B cell (primary cell): Measurements from ENCODE around the gene SLC35A3. TPM values are rescaled to one million over a fixed set of nuclear protein-coding genes. Genes with fewer than 3 reads are reported as not detected.

ENCODE experiments used
- ATAC-seq: fragments of 200-7000 bp; cut with Tn5 transposase; one replicate; pipeline ENCODE4 v1.10.0; 2021; ENCODE audit warnings: low read depth, mild to moderate bottlenecking, moderate number of reproducible peaks, moderate library complexity
- CTCF ChIA-PET: fragments of 350-600 bp; sonication (Branson Sonifier 250); formaldehyde crosslinking; loops from one replicate; lab custom pipeline; 2021; ENCODE audit warnings: antibody characterized with exemption, inconsistent platforms; lab: Charles Lee
- POLR2A ChIA-PET: fragments of 350-600 bp; sonication (Branson Sonifier 250); formaldehyde crosslinking; loops from one replicate; lab custom pipeline; 2021; ENCODE audit warnings: antibody characterized with exemption; lab: Charles Lee
- DNase-seq: peaks from one replicate; pipeline ENCODE4 v3.0.0; 2013
- H2AFZ ChIP-seq: 2 replicates; pipeline ENCODE4 v1.6.1; 2012; ENCODE audit warnings: mild to moderate bottlenecking, low read depth, low read length; ENCODE audit not compliant: insufficient read depth, poor library complexity, severe bottlenecking
- H3K27ac ChIP-seq, 2 donors: 1 replicate in 1 of 2; 2 replicates in 1 of 2; pipeline ENCODE4 v1.5.1; 2012 to 2013; ENCODE audit warnings: low read length in 2 of 2, mild to moderate bottlenecking in 2 of 2, moderate library complexity in 1 of 2
- H3K27me3 ChIP-seq, 4 experiments: fragments of 200-600 bp in 1 of 4; sonication (generic) in 1 of 4; replicated peaks in 1 of 4; 1 replicate in 2 of 4; 2 replicates in 2 of 4; pipeline versions ENCODE4 v1.6.1 to v1.7.0; 2013 to 2016; ENCODE audit warnings: low read length in 3 of 4, mild to moderate bottlenecking in 2 of 4, mixed read lengths in 1 of 4, moderate library complexity in 1 of 4; ENCODE audit not compliant: insufficient read depth in 4 of 4, control insufficient read depth in 3 of 4; ENCODE audit errors: control extremely low read depth in 1 of 4
- H3K36me3 ChIP-seq, 2 experiments: replicated peaks in 1 of 2; 1 replicate in 1 of 2; 2 replicates in 1 of 2; pipeline versions ENCODE4 v1.6.1 to v1.7.1; 2013; ENCODE audit warnings: low read length in 1 of 2; ENCODE audit not compliant: insufficient read depth in 2 of 2, control insufficient read depth in 1 of 2; ENCODE audit errors: control extremely low read depth in 1 of 2, extremely low read depth in 1 of 2
- H3K4me1 ChIP-seq, 2 donors: fragments of 200-600 bp in 1 of 2; sonication (generic) in 1 of 2; 1 replicate in 1 of 2; 2 replicates in 1 of 2; pipeline versions ENCODE4 v1.5.1 to v1.6.1; 2013 to 2017; ENCODE audit warnings: low read length in 2 of 2; ENCODE audit not compliant: control insufficient read depth in 2 of 2, insufficient read depth in 2 of 2
- H3K4me2 ChIP-seq: replicated peaks from 2 replicates; pipeline ENCODE3; 2012; ENCODE audit warnings: mild to moderate bottlenecking, low read depth, low read length; ENCODE audit not compliant: poor library complexity, severe bottlenecking
- H3K4me3 ChIP-seq, 5 experiments: fragments of 200-600 bp in 1 of 5; sonication (generic) in 1 of 5; 1 replicate in 3 of 5; 2 replicates in 2 of 5; pipeline versions ENCODE4 v1.5.1 to v1.7.0; 2011 to 2016; ENCODE audit warnings: low read length in 4 of 5, mild to moderate bottlenecking in 4 of 5, low read depth in 2 of 5, control low read depth in 1 of 5, moderate library complexity in 1 of 5; ENCODE audit not compliant: insufficient read depth in 1 of 5; ENCODE audit errors: control extremely low read depth in 1 of 5, extremely low read depth in 1 of 5
- H3K79me2 ChIP-seq: fragments of 200-600 bp; sonication (generic); one replicate; pipeline ENCODE4 v1.6.0; 2016; ENCODE audit warnings: low read length; ENCODE audit not compliant: control insufficient read depth, insufficient read depth
- H3K9ac ChIP-seq: fragments of 200-600 bp; sonication (generic); 2 replicates; pipeline ENCODE4 v1.6.1; 2017; ENCODE audit warnings: mild to moderate bottlenecking, low read length, moderate library complexity
- H3K9me3 ChIP-seq, 3 donors: one replicate each; pipeline versions ENCODE4 v1.6.1 to v1.7.1; 2013; ENCODE audit warnings: low read length in 2 of 3; ENCODE audit not compliant: control insufficient read depth in 2 of 3, insufficient read depth in 1 of 3; ENCODE audit errors: control extremely low read depth in 1 of 3
- H4K20me1 ChIP-seq: 2 replicates; pipeline ENCODE4 v1.6.0; 2012; ENCODE audit warnings: mild to moderate bottlenecking, low read length; ENCODE audit not compliant: insufficient read depth, control insufficient read depth, poor library complexity, severe bottlenecking
- H3K27ac Mint-ChIP-seq: one replicate; pipeline ENCODE4 v1.8.0; 2021; ENCODE audit warnings: mixed read lengths
- H3K27me3 Mint-ChIP-seq: one replicate; pipeline ENCODE4 v1.8.0; 2021; ENCODE audit warnings: mixed read lengths
- H3K4me1 Mint-ChIP-seq: one replicate; pipeline ENCODE4 v1.8.0; 2021; ENCODE audit warnings: mixed read lengths
- H3K4me3 Mint-ChIP-seq: one replicate; pipeline ENCODE4 v1.8.0; 2021; ENCODE audit warnings: mixed read lengths
- H3K9me3 Mint-ChIP-seq: one replicate; pipeline ENCODE4 v1.8.0; 2022; ENCODE audit warnings: mixed read lengths; ENCODE audit not compliant: insufficient read depth
- EZH2 ChIP-seq: IDR thresholded peaks from 2 replicates; pipeline ENCODE4 v1.6.1; 2012; ENCODE audit warnings: borderline replicate concordance, low read depth, mild to moderate bottlenecking, moderate library complexity, low read length; ENCODE audit not compliant: insufficient read depth, poor library complexity, severe bottlenecking
- WGBS: methylation state at CpG from one replicate; pipeline ENCODE4 v1.1.5; 2013; ENCODE audit warnings: missing lambda C conversion rate; ENCODE audit not compliant: insufficient coverage; 5-methylcytosine and 5-hydroxymethylcytosine counted together
- intact Hi-C: fragments of 100-400 bp; cut with micrococcal nuclease; formaldehyde crosslinking; loops from one replicate; pipeline ENCODE4 v1.10.0; 2022
- polyA plus RNA-seq: library from polyadenylated mRNA; depleted of rRNA; stranded (reverse); fragments of >200 nt; gene quantifications from 2 replicates; pipeline ENCODE4 v1.2.3, GENCODE V29; 2012
- total RNA-seq, 2 donors: library from RNA; stranded (reverse); fragments of 120-200 nt in 1 of 2; gene quantifications; 1 replicate in 1 of 2; 2 replicates in 1 of 2; pipeline versions ENCODE4 v1.2.3 to v1.2.4, GENCODE V29; 2013 to 2022
- TF ChIP-seq, protein P1 (sequence below): fragments of 200-600 bp; IDR thresholded peaks from one replicate; pipeline ENCODE4 v1.8.0; 2022; ENCODE audit warnings: antibody characterized with exemption, mild to moderate bottlenecking

SLC35A3 gene
- total and polyA plus RNA-seq, 2 donors (not counting 1 experiment from before 2014, with no cell fraction given): 10.7 to 30.2 TPM

DNA sequence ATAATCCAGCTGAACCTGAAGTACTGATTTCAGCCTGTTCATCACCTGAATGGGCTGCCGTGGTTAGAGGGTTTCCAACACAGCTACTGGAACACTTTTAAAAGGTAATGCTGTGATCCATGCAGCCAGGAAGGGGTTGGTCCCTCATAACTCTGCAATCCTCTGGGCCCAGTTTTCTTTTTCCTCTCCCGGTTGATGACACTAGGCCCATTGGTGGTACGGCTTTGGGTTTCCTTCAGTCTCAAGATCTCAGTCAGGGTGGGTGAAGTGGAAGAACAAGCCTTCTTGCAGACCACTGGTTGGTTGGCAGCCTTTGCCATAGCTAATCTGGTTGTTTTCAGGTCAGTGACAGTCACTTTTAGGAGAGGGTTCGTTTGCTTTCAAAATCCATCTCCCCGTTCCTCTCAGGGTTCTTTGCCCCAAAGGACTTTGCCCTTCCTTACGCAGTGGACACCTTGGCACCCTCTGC lies 502 bp upstream of the SLC35A3 start:
- ATAC-seq: peak; percentile 1
- Histone ChIP-seq H3K4me3 (peak overlapping the region; percentile 66 to 89 (median 82)), H3K9me3 (no peaks in the 10 kb centered on the region), H3K9ac (peak overlapping the region; percentile 83), H2AFZ (peak overlapping the region; percentile 99), H3K36me3 (no peaks in the 10 kb centered on the region), H3K4me1 (peaks cover 10% of the 10 kb centered on the region in 2 donors), H3K4me2 (peak overlapping the region; percentile 80), H3K27me3 (no peaks in the 10 kb centered on the region), H3K27ac (peak overlapping the region; percentile 54 to 84), H4K20me1 (no peaks in the 10 kb centered on the region), H3K79me2 (peaks cover 43% of the 10 kb centered on the region)
- H3K4me3 Mint-ChIP-seq: peak overlapping the region; percentile 100
- no peak for TF ChIP-seq EZH2
- TF ChIP-seq, protein P1, sequence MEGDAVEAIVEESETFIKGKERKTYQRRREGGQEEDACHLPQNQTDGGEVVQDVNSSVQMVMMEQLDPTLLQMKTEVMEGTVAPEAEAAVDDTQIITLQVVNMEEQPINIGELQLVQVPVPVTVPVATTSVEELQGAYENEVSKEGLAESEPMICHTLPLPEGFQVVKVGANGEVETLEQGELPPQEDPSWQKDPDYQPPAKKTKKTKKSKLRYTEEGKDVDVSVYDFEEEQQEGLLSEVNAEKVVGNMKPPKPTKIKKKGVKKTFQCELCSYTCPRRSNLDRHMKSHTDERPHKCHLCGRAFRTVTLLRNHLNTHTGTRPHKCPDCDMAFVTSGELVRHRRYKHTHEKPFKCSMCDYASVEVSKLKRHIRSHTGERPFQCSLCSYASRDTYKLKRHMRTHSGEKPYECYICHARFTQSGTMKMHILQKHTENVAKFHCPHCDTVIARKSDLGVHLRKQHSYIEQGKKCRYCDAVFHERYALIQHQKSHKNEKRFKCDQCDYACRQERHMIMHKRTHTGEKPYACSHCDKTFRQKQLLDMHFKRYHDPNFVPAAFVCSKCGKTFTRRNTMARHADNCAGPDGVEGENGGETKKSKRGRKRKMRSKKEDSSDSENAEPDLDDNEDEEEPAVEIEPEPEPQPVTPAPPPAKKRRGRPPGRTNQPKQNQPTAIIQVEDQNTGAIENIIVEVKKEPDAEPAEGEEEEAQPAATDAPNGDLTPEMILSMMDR: no peak
- H3K4me1 Mint-ChIP-seq: peaks cover 31% of the 10 kb centered on the region
- peak overlapping the region; percentile 95 for H3K27ac Mint-ChIP-seq
- H3K27me3 Mint-ChIP-seq: no peaks in the 10 kb centered on the region
- no peak for DNase-seq
- H3K9me3 Mint-ChIP-seq: no peaks in the 10 kb centered on the region
- POLR2A ChIA-PET: interaction anchor here (1.1 kb wide), 1 partner anchor 297 kb away, joined by 5 read pairs; the partner anchor contains the start of gene RTCA
- intact Hi-C loops: loop anchor here (1.0 kb wide), 1 partner anchor 119 kb away; the partner anchor contains the start of gene AGL
- CTCF ChIA-PET: interaction anchor here (0.9 to 1.6 kb wide), 2 partner anchors 69 to 490 kb away, joined by 4 read pairs; a partner anchor contains a TSS
- WGBS: 16% methylated on average over 5 of the region's 6 CpGs

DNA sequence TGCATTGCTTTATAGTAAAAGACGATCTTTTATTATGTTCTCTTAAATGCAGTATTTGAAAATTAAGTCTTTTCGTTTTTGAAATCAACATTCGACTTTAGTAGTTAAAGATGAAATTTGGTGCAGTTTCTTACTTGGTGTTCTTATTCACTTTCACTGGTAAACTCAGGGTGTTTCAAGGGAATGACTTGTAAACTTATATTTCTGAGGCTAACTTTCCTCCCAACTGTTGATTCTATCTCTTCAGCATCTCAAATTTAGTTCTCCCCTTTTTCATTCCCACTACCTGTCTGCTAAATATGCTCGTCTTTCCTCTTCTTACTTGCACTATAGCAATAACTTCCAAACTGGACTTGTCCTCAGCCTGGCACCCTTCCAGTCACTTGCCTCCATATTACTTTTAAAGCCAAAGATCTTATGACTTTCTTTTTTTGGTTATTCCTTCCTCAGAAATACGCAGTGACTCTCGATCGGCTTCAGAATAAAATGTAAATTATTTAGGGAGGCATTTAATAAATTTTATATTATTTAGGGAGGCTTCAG lies 988 bp downstream of the SLC35A3 start:
- POLR2A ChIA-PET: interaction anchor here (0.7 to 1.1 kb wide), 2 partner anchors 8 to 295 kb away, joined by 5 read pairs; partner anchors contain the start of gene RTCA

More for the DNA sequence above, 988 bp downstream of the SLC35A3 start:
- peaks cover 31% of the 10 kb centered on the region for H3K4me1 Mint-ChIP-seq
- no peaks in the 10 kb centered on the region for H3K9me3 Mint-ChIP-seq
- intact Hi-C loops: loop anchor here (1.0 to 10.0 kb wide), 3 partner anchors 66 to 294 kb away; partner anchors contain the start of genes RTCA and TRMT13
- peak overlapping the region in 1 of 2 donors; percentile 84 for H3K27ac ChIP-seq
- WGBS: 80% methylated on average over 1 of the region's 7 CpGs
- no peaks in the 10 kb centered on the region for H4K20me1 ChIP-seq
- DNase-seq: no peak
- H3K4me2 ChIP-seq: peak overlapping the region; percentile 80
- H3K4me3 Mint-ChIP-seq: peak overlapping the region; percentile 100
- H2AFZ ChIP-seq: peak overlapping the region; percentile 99
- CTCF ChIA-PET: interaction anchor here (1.6 kb wide), 1 partner anchor 489 kb away, joined by 4 read pairs; no protein-coding TSS in a partner anchor
- TF ChIP-seq, protein P1: no peak
- no peak for TF ChIP-seq EZH2
- H3K9me3 ChIP-seq: no peaks in the 10 kb centered on the region
- ATAC-seq: no peak
- H3K79me2 ChIP-seq: peaks cover 50% of the 10 kb centered on the region
- peak overlapping the region; percentile 95 for H3K27ac Mint-ChIP-seq
- peaks cover 5 to 9% of the 10 kb centered on the region in 2 experiments for H3K36me3 ChIP-seq
- H3K4me1 ChIP-seq: peaks cover 10% of the 10 kb centered on the region in 2 donors
- H3K27me3 ChIP-seq: no peaks in the 10 kb centered on the region
- peak overlapping the region; percentile 66 to 89 (median 82) for H3K4me3 ChIP-seq
- H3K9ac ChIP-seq: peak overlapping the region; percentile 83
- no peaks in the 10 kb centered on the region for H3K27me3 Mint-ChIP-seq
